K562 (cell line): Measurements from ENCODE around the gene ACBD4. TPM values are rescaled to one million over a fixed set of nuclear protein-coding genes. Genes with fewer than 3 reads are reported as not detected.

Experiments
- ATAC-seq: fragments of 200-7000 bp; cut with Tn5 transposase; 3 replicates; pipeline ENCODE4 v1.9.1; 2020; ENCODE audit warnings: moderate library complexity
- BruUV-seq: library from RNA; stranded (reverse); fragments of 400-500 nt; replicated peaks from 2 replicates; lab custom pipeline; 2021; lab: Mats Ljungman, UMichigan
- CTCF ChIA-PET: fragments of 300-600 bp; formaldehyde crosslinking; extraction: SDS; loops from one replicate; lab custom pipeline; 2021; ENCODE audit warnings: low intra/inter-chr PET ratio; lab: Yijun Ruan, JAX
- POLR2A ChIA-PET: fragments of 300-600, 350-650 bp; sonication (Branson Sonifier 250); formaldehyde crosslinking; extraction: SDS; loops from one replicate; lab custom pipeline; 2021; ENCODE audit warnings: antibody characterized with exemption, inconsistent platforms; lab: Yijun Ruan, JAX
- DNase-seq, 4 experiments: peaks; one replicate each; pipeline versions ENCODE4 v3.0.0 to v3.0.0-alpha.2; 2011 to 2018; ENCODE audit warnings: low spot score in 3 of 4, mixed read lengths in 3 of 4; ENCODE audit errors: extremely low read depth in 1 of 4
- FAIRE-seq: peaks from 2 replicates; lab custom pipeline; 2011; peaks lifted over from hg19 to GRCh38; lab: Jason Lieb, UNC
- H2AFZ ChIP-seq: 2 replicates; pipeline ENCODE4 v1.6.0; 2011; ENCODE audit warnings: low read depth, low read length, control low read depth, inconsistent platforms
- H3K27ac ChIP-seq: fragments of 200-600 bp; 3 replicates; pipeline ENCODE4 v1.8.0; 2011; ENCODE audit warnings: low read depth, mild to moderate bottlenecking, control low read depth, inconsistent platforms, low read length, moderate library complexity, mixed read lengths; ENCODE audit errors: extremely low read depth
- H3K27me3 ChIP-seq, 2 experiments: fragments of 300-600 bp in 1 of 2; 2 replicates in 1 of 2; 3 replicates in 1 of 2; pipeline versions ENCODE4 v1.6.0 to v1.8.0; 2011; ENCODE audit warnings: inconsistent platforms in 2 of 2, low read length in 2 of 2, mild to moderate bottlenecking in 1 of 2, mixed read lengths in 1 of 2, moderate library complexity in 1 of 2; ENCODE audit not compliant: control insufficient read depth in 2 of 2, insufficient read depth in 2 of 2
- H3K36me3 ChIP-seq: fragments of 300-600 bp; 3 replicates; pipeline ENCODE4 v1.8.0; 2011; ENCODE audit warnings: mild to moderate bottlenecking, low read length, inconsistent platforms; ENCODE audit not compliant: control insufficient read depth, insufficient read depth
- H3K4me1 ChIP-seq, 2 experiments: fragments of 200-600 bp in 1 of 2; replicated peaks in 1 of 2; 2 replicates in 1 of 2; 3 replicates in 1 of 2; pipeline versions ENCODE4 v1.5.1 to v1.8.0; 2011; ENCODE audit warnings: inconsistent platforms in 2 of 2, low read length in 2 of 2, mild to moderate bottlenecking in 1 of 2, mixed read lengths in 1 of 2, moderate library complexity in 1 of 2; ENCODE audit not compliant: control insufficient read depth in 2 of 2, insufficient read depth in 2 of 2
- H3K4me2 ChIP-seq: 2 replicates; pipeline ENCODE4 v1.6.1; 2011; ENCODE audit warnings: low read length, control low read depth, inconsistent platforms, mixed read lengths; ENCODE audit not compliant: insufficient read depth
- H3K4me3 ChIP-seq: fragments of 200-600 bp; sonication (generic), shearing (Covaris generic); 2 replicates; pipeline ENCODE4 v1.5.1; 2016; ENCODE audit warnings: control low read depth, inconsistent platforms
- H3K79me2 ChIP-seq: fragments of 200-600 bp; 3 replicates; pipeline ENCODE4 v1.8.0; 2011; ENCODE audit warnings: low read length, inconsistent platforms; ENCODE audit not compliant: control insufficient read depth, insufficient read depth
- H3K9ac ChIP-seq, 2 experiments: 2 replicates each; pipeline versions ENCODE4 v1.6.0 to v1.6.1; 2011; ENCODE audit warnings: low read depth in 2 of 2, low read length in 2 of 2, control low read depth in 1 of 2, inconsistent platforms in 1 of 2, mild to moderate bottlenecking in 1 of 2, mixed read lengths in 1 of 2; ENCODE audit not compliant: insufficient read depth in 1 of 2
- H3K9me1 ChIP-seq: one replicate; pipeline ENCODE4 v1.6.0; 2011; ENCODE audit warnings: inconsistent platforms, mild to moderate bottlenecking, low read length, moderate library complexity; ENCODE audit not compliant: control insufficient read depth, insufficient read depth
- H3K9me3 ChIP-seq: replicated peaks from 2 replicates; pipeline ENCODE4 v1.5.1; 2011; ENCODE audit warnings: low read depth, low read length, inconsistent platforms; ENCODE audit not compliant: control insufficient read depth, insufficient read depth
- H4K20me1 ChIP-seq: replicated peaks from 2 replicates; pipeline ENCODE4 v1.6.1; 2011; ENCODE audit warnings: low read length, inconsistent platforms, mixed read lengths; ENCODE audit not compliant: control insufficient read depth, insufficient read depth
- BMI1 ChIP-seq: fragments of 150-350 bp; IDR thresholded peaks from 2 replicates; pipeline ENCODE4 v1.6.1; 2014; ENCODE audit warnings: low read length
- CTBP1 ChIP-seq: fragments of 450-650 bp; IDR thresholded peaks from 2 replicates; pipeline ENCODE4 v1.6.1; 2016; ENCODE audit warnings: borderline replicate concordance
- FOXM1 ChIP-seq, 2 experiments: fragments of 450-650 bp in 1 of 2; sonication (generic) in 1 of 2; formaldehyde crosslinking in 1 of 2; IDR thresholded peaks; 2 replicates each; pipeline versions ENCODE4 v1.6.1 to v1.9.0; 2017 to 2022; ENCODE audit warnings: low read depth in 2 of 2, mild to moderate bottlenecking in 2 of 2, missing genetic modification reagents in 1 of 2, moderate library complexity in 1 of 2
- RFX7 ChIP-seq: fragments of 250-450 bp; sonication (Bioruptor Pico); IDR thresholded peaks from 2 replicates; pipeline ENCODE4 v1.5.1; 2021; ENCODE audit warnings: mild to moderate bottlenecking
- SP1 ChIP-seq: sonication (generic); formaldehyde crosslinking; IDR thresholded peaks from 2 replicates; pipeline ENCODE4 v1.8.1; 2022; ENCODE audit warnings: mild to moderate bottlenecking, missing genetic modification reagents
- WGBS: fragments of 100-300 bp; shearing (Covaris generic); methylation state at CpG from one replicate; pipeline ENCODE4 v1.1.6; 2016; ENCODE audit warnings: low coverage, mixed read lengths; ENCODE audit not compliant: insufficient coverage; ENCODE audit errors: missing lambda C conversion rate; 5-methylcytosine and 5-hydroxymethylcytosine counted together
- in situ Hi-C: fragments of 300-500 bp; cut with MboI; formaldehyde crosslinking; loops from 4 replicates; pipeline ENCODE4 v1.15.0; 2018; ENCODE audit warnings: inconsistent platforms, mixed read lengths
- intact Hi-C: fragments of 100-400 bp; cut with micrococcal nuclease; formaldehyde crosslinking; loops from 2 replicates; pipeline ENCODE4 v1.14.2; 2022
- polyA plus RNA-seq, 8 experiments: library from polyadenylated mRNA; depleted of rRNA in 4 of 8; stranded (reverse) in 5 of 8; unstranded in 3 of 8; fragments of >200 nt; fragmentation: Nextera tagmentation in 2 of 8; fragmentation: Illumina TruSeq in 1 of 8; extraction: Ambion mirVana in 2 of 8; extraction: Trizol in 1 of 8; gene quantifications; 2 replicates each; pipeline versions ENCODE4 v1.2.1 to v1.2.3, GENCODE V29; 2011 to 2014; ENCODE audit warnings: inconsistent platforms in 1 of 8, missing spikeins in 1 of 8
- total RNA-seq, 7 experiments: library from RNA; depleted of rRNA in 6 of 7; stranded (reverse); fragments of >200 nt in 6 of 7; fragmentation: Illumina TruSeq in 2 of 7; extraction: Trizol in 2 of 7; gene quantifications; 2 replicates each; pipeline versions ENCODE4 v1.2.1 to v1.2.3, GENCODE V29; 2011 to 2021; ENCODE audit warnings: low replicate concordance in 1 of 7
- TF ChIP-seq, protein P1 (sequence below): sonication (generic); formaldehyde crosslinking; IDR thresholded peaks from 2 replicates; pipeline ENCODE4 v1.8.0; 2022; ENCODE audit warnings: mild to moderate bottlenecking, missing genetic modification reagents

ACBD4 gene
- total and polyA plus RNA-seq, 9 of the 15 experiments (the other 6 are each of a cell fraction or from before 2014, with no cell fraction given), result 0.14 to 6.9 (median 4.6) TPM

DNA sequence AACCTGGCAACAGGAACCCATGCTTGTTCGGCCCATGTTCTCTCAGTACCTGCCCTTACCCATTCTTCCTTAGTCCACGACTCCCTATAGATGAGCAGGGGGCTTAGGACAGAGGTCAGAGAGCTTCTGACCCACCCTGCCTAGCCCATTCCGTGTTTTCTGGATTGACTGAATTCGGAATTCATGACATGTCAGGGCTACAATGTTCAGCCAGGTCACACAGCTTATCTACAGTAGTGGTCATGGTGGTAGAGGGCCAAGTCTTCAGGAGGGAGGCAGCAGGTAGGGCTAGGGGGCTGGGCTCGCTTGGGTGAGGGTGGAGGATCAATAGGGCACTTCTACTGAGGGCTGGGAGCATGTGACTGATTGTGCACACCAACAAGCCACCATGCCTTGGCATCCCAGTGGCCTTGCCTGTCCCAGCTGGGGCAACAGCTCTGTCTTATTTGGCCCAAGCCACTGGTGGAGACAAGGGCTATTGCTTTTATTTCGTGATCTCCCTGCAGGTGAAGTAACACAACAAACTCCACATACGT is 29.3 kb downstream of the ACBD4 start:
- in situ Hi-C loops (no loop called here), intact Hi-C loops (no loop called here)
- Histone ChIP-seq H3K4me1 (peaks cover 17 to 31% of the 10 kb centered on the region in 2 experiments; a peak in 4 of 5 replicates), H3K9me1 (no peaks in the 10 kb centered on the region), H3K9me3 (no peaks in the 10 kb centered on the region), H3K4me2 (peak overlapping the region; percentile 37), H2AFZ (peak overlapping the region; percentile 5; the same call in 1 of the 2 replicates), H3K27me3 (no peaks in the 10 kb centered on the region), H4K20me1 (no peaks in the 10 kb centered on the region), H3K4me3 (no peak overlapping the region), H3K9ac (peak overlapping the region in 1 of 2 experiments; percentile 69; a peak in 2 of 4 replicates), H3K79me2 (peaks cover 15% of the 10 kb centered on the region), H3K36me3 (peaks cover 3% of the 10 kb centered on the region; the same call in 1 of the 3 replicates), H3K27ac (no peak overlapping the region)
- ChIA-PET POLR2A (interaction anchor here (0.8 to 9.6 kb wide), 3 partner anchors 10 to 17 kb away, joined by 3 to 497 read pairs (median 3); partner anchors contain the start of gene HEXIM1), CTCF (no interaction called here)
- TF ChIP-seq FOXM1 (IDR thresholded peaks at IDR 0.05; ENCODE audit: low read depth), result no peak
- 0 out of 2 replicates have a peak, but pooled peaks have one; percentile 41 for TF ChIP-seq FOXM1 (CRISPR knock-in tag; IDR thresholded peaks at IDR 0.05; ENCODE audit: low read depth)
- TF ChIP-seq BMI1, result no peak
- TF ChIP-seq RFX7 (CRISPR knock-in tag), result no peak
- 0 out of 2 replicates have a peak, but pooled peaks have one; percentile 2 for TF ChIP-seq SP1 (CRISPR knock-in tag)
- TF ChIP-seq, protein P1, sequence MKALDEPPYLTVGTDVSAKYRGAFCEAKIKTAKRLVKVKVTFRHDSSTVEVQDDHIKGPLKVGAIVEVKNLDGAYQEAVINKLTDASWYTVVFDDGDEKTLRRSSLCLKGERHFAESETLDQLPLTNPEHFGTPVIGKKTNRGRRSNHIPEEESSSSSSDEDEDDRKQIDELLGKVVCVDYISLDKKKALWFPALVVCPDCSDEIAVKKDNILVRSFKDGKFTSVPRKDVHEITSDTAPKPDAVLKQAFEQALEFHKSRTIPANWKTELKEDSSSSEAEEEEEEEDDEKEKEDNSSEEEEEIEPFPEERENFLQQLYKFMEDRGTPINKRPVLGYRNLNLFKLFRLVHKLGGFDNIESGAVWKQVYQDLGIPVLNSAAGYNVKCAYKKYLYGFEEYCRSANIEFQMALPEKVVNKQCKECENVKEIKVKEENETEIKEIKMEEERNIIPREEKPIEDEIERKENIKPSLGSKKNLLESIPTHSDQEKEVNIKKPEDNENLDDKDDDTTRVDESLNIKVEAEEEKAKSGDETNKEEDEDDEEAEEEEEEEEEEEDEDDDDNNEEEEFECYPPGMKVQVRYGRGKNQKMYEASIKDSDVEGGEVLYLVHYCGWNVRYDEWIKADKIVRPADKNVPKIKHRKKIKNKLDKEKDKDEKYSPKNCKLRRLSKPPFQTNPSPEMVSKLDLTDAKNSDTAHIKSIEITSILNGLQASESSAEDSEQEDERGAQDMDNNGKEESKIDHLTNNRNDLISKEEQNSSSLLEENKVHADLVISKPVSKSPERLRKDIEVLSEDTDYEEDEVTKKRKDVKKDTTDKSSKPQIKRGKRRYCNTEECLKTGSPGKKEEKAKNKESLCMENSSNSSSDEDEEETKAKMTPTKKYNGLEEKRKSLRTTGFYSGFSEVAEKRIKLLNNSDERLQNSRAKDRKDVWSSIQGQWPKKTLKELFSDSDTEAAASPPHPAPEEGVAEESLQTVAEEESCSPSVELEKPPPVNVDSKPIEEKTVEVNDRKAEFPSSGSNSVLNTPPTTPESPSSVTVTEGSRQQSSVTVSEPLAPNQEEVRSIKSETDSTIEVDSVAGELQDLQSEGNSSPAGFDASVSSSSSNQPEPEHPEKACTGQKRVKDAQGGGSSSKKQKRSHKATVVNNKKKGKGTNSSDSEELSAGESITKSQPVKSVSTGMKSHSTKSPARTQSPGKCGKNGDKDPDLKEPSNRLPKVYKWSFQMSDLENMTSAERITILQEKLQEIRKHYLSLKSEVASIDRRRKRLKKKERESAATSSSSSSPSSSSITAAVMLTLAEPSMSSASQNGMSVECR (CRISPR knock-in tag), result 0 out of 2 replicates have a peak, but pooled peaks have one; percentile 41
- TF ChIP-seq CTBP1, result peak; percentile 0; the same call in 1 of the 2 replicates
- FAIRE-seq (no peak), DNase-seq (no peak), ATAC-seq (no peak)
- 41% methylated on average over 7 of the region's 7 CpGs for WGBS
- no TSS peak for BruUV-seq
